SJCRH30 (cell line): ENCODE measurements around the gene RAI1. TPM values are rescaled to one million over a fixed set of nuclear protein-coding genes. Genes with fewer than 3 reads are reported as not detected.

Experiments
- DNase-seq, 2 experiments: peaks; one replicate each; pipeline ENCODE4 v3.0.0-alpha.2; 2015 to 2020
- H3K27ac ChIP-seq: fragments of 250-450 bp; sonication (Bioruptor Pico); 2 replicates; pipeline ENCODE4 v1.5.1; 2020; ENCODE audit warnings: mild to moderate bottlenecking, moderate library complexity
- H3K27me3 ChIP-seq: fragments of 250-450 bp; sonication (Bioruptor Pico); 2 replicates; pipeline ENCODE4 v1.5.1; 2020; ENCODE audit warnings: mild to moderate bottlenecking, moderate library complexity
- H3K36me3 ChIP-seq: fragments of 250-450 bp; sonication (Bioruptor Pico); 2 replicates; pipeline ENCODE4 v1.5.1; 2020; ENCODE audit warnings: mild to moderate bottlenecking, moderate library complexity
- H3K4me1 ChIP-seq: fragments of 250-450 bp; sonication (Bioruptor Pico); 2 replicates; pipeline ENCODE4 v1.5.1; 2020; ENCODE audit warnings: mild to moderate bottlenecking, moderate library complexity
- H3K4me3 ChIP-seq: fragments of 250-450 bp; sonication (Bioruptor Pico); 2 replicates; pipeline ENCODE4 v1.5.1; 2020; ENCODE audit warnings: mild to moderate bottlenecking, moderate library complexity
- H3K9me3 ChIP-seq: fragments of 250-450 bp; sonication (Bioruptor Pico); replicated peaks from 2 replicates; pipeline ENCODE4 v1.5.1; 2020; ENCODE audit warnings: mild to moderate bottlenecking, moderate library complexity
- total RNA-seq: library from RNA; depleted of rRNA; stranded (reverse); fragments of >200 nt; shearing (Covaris generic); gene quantifications from 2 replicates; pipeline ENCODE4 v1.2.3, GENCODE V29; 2014

RAI1 gene
- total RNA-seq, 1 experiment from 2014 or later, result 72.2 TPM

DNA sequence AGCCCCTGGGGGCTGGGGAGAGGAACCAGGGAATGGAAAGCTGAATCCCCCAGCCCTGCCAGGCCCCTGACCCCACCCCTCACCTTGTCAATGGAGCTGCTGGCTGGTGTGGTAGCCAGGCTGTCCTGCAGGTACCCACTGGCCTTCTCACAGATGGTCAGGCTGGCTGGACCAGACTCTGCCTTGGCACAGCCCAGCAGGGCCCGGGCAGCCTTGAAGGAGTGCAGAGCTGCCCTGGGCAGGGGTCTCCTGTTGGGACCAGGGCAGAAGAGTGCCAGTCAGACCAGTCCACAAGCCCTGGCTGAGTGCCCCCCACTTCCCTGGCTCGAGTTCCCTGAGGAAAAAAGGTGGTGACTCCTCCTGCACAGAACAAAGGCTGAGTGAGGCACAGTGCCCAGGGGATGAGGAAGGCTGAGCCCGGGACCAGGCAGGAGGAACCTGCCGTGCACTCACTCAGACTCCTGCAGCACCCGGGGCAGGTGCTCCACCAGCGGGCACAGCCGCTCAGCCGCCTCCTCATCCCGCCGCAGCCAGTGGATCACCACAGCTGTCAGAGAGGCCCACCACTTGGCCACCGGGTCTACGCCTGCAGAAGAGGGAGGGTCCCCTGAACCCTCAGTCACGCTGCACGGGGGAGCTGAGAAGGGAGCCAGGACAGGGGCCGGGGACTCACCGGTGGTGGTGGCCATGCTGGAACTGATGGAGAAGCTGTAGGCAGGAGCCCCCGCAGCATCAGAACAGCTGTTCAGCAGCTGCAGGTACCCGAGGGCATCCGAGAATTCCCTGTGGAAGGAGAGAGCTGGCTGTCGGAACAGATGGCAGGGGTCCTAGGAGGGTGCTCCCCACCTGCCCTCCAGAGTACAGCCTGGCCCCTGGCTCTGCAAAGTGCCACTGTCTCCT, 133.2 kb downstream of the RAI1 start:
- H3K4me1 ChIP-seq, result peaks cover 29% of the 10 kb centered on the region
- peak; percentile 93 to 95 for DNase-seq

DNA sequence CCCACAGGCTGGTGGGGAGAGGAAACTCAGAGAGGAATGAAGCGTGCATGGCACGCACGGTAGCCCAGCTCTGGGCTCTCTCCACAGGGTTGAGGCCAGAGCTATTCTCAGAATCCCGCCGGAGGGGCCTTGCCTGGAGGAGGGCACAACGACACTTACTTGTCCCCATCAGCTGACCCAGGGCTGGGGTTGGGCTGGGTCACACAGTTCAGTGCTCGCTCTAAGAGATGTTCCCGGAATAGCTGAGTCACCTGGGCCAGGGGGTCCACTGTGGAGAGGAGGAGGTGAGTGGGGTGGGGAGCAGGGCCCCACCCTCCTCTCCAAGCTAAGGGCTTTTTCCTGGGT, 133.8 kb downstream of the RAI1 start:
- Histone ChIP-seq H3K27me3 (no peaks in the 10 kb centered on the region), H3K36me3 (peaks cover 17% of the 10 kb centered on the region), H3K4me1 (peaks cover 35% of the 10 kb centered on the region), H3K9me3 (no peaks in the 10 kb centered on the region), H3K4me3 (no peak overlapping the region), H3K27ac (no peak overlapping the region)
- DNase-seq, result no peak

More for the DNA sequence above, 133.2 kb downstream of the RAI1 start:
- Histone ChIP-seq H3K36me3 (peaks cover 17% of the 10 kb centered on the region), H3K4me3 (no peak overlapping the region), H3K9me3 (no peaks in the 10 kb centered on the region), H3K27me3 (no peaks in the 10 kb centered on the region), H3K27ac (no peak overlapping the region)

DNA sequence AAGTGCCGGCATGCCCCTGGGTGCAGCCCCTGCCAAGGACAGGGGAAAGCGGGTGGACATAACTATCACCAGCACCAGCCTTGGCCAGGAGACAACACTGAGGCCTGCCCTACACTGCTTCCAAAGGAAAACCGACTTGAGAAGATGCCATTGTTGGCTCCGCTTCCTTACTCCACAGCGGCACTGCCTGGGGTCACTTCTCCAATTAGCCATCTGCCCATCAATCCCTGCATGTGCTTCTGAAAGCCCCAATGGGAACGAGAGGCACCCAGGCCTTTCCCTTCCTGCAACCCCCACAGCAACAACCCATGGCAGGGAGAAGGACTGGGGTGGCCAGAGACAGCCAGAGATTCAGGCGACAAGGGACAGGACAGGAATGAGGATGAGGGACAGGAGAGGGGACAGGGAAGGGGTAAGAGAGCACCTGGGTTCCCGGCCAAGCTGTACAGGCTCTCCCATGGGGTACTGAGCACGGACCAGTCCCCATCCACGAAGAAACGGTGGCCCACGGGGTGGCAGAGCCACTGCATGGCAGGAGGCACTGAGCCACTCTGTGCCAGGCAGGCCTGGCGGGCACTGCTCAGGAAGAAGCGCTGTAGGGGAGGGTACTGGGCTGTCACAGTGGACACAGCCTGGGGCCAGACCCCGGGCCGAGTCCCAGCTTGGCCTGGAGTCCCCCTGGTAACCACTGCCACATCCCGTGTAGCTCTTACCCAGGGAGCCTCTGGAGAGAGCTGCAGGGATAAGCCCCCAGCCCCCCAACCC, 134.4 kb downstream of the RAI1 start:
- Histone ChIP-seq H3K27ac (no peak overlapping the region), H3K4me1 (peaks cover 36% of the 10 kb centered on the region)

DNA sequence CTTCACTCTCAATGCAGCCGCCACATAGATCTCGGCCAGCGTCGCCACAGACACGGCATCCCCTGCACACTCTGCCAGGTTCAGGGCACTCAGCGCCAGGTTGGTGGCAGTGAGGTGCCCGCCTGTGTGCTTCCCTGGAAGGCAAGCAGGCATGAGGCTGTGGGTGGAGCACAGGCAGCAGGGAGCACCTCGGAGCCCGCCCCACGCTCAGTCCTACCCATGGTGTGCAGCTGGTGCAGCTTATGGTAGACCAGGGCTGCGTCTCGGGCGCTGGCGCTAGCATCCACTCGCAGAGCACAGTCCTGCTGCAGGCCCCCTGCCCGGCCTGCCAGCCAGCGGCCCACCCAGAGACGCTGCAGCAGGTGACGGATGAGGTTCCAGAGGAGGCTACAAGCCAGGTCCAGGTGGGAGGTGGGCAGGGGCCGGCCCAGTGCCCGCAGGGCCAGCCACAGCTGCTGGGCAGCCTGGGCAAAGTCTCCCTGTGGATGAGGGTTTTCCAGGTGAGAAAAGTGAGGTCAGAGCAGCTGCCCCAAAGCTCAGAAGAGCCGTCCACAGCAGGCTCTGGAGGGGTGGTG, 135.1 kb downstream of the RAI1 start:
- Histone ChIP-seq H3K27me3 (no peaks in the 10 kb centered on the region), H3K4me3 (no peak overlapping the region), H3K27ac (no peak overlapping the region), H3K36me3 (peaks cover 6% of the 10 kb centered on the region), H3K4me1 (peaks cover 36% of the 10 kb centered on the region), H3K9me3 (no peaks in the 10 kb centered on the region)
- no peak for DNase-seq

More for the DNA sequence above, 134.4 kb downstream of the RAI1 start:
- no peak overlapping the region for H3K4me3 ChIP-seq
- H3K36me3 ChIP-seq, result peaks cover 11% of the 10 kb centered on the region
- H3K27me3 ChIP-seq, result no peaks in the 10 kb centered on the region
- H3K9me3 ChIP-seq, result no peaks in the 10 kb centered on the region
- DNase-seq, result no peak

DNA sequence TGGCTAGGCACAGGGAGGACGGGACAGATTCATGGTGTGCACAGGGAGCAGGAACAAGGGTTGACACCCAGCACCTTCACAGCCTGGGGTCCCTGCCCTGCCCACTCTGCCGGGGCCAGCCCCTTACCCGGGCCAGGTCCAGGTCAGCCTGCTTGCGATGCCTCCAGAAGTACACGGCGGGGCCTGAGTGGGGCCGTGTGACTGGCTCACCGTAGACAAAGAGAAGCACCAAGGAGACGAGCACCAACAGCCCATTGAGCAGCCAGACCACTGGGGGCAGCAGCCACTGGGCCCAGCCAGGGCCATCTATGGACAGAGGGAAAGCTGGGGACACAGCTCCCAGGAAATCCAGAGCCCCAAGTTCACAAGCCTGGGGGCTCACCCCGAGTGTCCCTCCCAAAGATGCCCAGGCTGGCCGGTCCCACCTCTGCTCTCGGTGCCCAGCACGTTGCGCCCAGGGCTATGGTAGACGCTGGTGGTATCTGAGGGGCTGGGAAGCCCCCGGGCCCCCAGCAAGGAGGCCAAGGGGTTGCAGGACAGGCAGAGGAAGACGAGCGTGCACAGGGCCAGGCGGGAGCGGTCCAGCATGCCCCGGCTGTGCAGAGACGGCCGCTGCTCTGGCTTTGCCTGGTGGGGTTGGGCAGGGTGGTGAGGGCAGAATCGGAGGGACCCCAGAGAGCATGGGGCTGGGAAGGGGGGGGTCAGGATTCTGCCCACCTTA, 135.7 kb downstream of the RAI1 start:
- peaks cover under 1% of the 10 kb centered on the region for H3K36me3 ChIP-seq
- DNase-seq, result no peak
- H3K4me3 ChIP-seq, result no peak overlapping the region
- no peaks in the 10 kb centered on the region for H3K27me3 ChIP-seq
- H3K27ac ChIP-seq, result no peak overlapping the region
- peaks cover 34% of the 10 kb centered on the region for H3K4me1 ChIP-seq
- no peaks in the 10 kb centered on the region for H3K9me3 ChIP-seq

DNA sequence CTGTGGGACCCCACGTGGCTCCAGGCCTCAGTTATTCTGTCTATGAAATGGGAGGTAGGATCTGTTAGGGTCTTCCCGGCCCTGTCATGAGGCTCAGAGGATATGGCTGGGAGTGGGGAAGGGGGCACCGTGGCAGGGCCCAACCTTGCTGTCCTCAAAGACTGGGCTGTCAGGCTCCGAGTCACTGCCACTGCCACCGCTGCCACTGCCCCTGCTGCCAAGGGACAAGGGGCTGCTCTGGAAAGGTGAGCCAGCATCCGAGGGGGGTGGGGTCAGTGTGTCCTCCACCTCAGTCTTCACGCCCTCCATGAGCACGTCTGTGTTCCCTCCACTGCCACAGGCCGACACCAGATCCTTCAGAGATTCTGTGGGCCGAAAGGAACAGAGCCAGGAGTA, 136.3 kb downstream of the RAI1 start:
- Histone ChIP-seq H3K4me1 (peaks cover 32% of the 10 kb centered on the region), H3K27me3 (no peaks in the 10 kb centered on the region), H3K27ac (no peak overlapping the region), H3K9me3 (no peaks in the 10 kb centered on the region), H3K36me3 (no peaks in the 10 kb centered on the region), H3K4me3 (no peak overlapping the region)
- DNase-seq, result no peak

DNA sequence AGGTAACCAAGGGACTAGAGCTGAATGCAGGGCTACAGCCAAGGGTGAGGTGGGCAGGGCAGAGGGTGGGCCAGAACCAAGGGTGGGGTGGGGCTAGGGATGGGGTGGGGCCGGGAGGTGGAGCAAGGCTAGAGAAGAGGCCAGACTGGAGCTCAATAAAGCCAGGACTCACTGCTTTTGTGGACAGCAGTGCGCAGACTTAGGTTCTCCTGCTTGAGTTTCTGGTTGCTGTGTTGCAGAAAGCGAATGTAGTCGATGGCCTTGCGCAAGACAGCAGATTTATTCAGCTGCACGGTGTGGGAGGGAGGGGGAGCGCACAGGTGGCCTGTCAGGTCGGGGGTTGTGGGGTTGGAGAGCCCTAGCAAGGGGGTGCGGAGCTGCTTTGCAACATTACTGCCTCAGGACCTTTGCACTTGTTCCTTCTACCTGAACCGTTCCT, 136.8 kb downstream of the RAI1 start:
- Histone ChIP-seq H3K4me3 (no peak overlapping the region), H3K27me3 (no peaks in the 10 kb centered on the region), H3K4me1 (peaks cover 38% of the 10 kb centered on the region), H3K27ac (no peak overlapping the region), H3K9me3 (no peaks in the 10 kb centered on the region), H3K36me3 (no peaks in the 10 kb centered on the region)
- DNase-seq, result peak; percentile 81 to 86

DNA sequence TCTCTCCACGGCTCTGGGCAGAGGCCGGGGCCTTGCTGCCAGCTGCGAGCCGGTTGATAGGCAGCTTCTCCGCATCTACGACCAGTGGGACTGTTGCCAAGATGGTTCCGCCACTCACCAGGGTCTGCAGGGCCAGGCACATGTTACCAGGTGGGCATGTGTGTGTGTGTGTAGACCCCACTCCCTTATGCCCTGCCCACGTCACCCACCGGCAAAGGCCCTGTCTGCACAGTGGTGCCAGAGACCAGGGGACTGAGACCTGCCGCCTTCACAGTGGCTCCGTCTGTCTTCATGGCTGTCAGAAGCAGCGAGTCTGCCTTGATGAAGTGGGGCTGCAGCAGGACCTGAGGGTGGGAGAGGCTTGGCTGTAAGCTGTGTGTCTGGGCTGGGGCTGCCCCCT, 137.9 kb downstream of the RAI1 start:
- DNase-seq, result no peak
- no peaks in the 10 kb centered on the region for H3K27me3 ChIP-seq
- no peak overlapping the region for H3K27ac ChIP-seq
- peaks cover 35% of the 10 kb centered on the region for H3K4me1 ChIP-seq
- no peaks in the 10 kb centered on the region for H3K9me3 ChIP-seq
- no peak overlapping the region for H3K4me3 ChIP-seq
- no peaks in the 10 kb centered on the region for H3K36me3 ChIP-seq

DNA sequence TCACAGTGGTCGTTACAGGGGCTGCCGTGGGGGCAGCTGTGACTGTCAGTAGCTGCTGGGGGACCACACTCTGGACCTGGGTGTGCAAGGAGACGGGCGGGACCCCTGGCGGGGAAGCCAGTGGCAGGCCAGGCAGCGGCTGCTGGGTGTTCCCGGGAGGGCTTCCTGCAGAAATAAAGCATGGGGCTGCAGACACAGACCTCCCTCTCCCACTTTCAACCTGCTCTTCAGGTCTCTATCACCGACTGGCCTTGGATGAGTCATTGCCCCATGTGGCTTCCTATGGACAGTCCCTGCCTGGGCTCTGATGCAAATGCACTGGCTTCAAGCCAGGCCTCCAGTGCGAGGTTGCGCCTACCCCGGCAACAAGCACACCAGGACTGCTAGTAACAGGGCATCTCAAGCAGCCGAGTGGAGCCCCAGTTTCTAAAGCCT, 138.3 kb downstream of the RAI1 start:
- DNase-seq, result peak; percentile 91 to 92
- Histone ChIP-seq H3K9me3 (no peaks in the 10 kb centered on the region), H3K36me3 (no peaks in the 10 kb centered on the region), H3K4me3 (no peak overlapping the region), H3K27me3 (no peaks in the 10 kb centered on the region), H3K27ac (no peak overlapping the region), H3K4me1 (peaks cover 35% of the 10 kb centered on the region)

DNA sequence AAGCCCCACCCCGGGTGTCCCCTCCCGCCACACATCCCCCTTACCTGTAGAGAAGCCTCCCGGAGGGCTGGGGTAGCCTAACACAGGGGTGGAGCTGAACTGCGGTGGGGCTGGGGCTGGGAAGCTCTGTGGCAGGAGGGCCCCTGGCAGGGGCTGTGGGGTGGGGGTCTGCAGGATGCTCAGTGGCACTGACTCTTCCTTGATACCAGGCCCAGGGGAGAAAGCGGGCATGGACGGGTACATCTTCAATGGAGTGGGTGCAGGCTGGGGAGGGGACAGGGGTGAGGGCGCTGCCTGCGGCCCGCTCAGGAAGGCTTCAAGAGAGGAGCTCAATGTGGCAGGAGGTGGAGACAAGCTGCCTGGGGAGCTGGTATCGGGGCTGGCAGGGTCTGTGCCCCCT, 138.8 kb downstream of the RAI1 start:
- peaks cover 35% of the 10 kb centered on the region for H3K4me1 ChIP-seq

DNA sequence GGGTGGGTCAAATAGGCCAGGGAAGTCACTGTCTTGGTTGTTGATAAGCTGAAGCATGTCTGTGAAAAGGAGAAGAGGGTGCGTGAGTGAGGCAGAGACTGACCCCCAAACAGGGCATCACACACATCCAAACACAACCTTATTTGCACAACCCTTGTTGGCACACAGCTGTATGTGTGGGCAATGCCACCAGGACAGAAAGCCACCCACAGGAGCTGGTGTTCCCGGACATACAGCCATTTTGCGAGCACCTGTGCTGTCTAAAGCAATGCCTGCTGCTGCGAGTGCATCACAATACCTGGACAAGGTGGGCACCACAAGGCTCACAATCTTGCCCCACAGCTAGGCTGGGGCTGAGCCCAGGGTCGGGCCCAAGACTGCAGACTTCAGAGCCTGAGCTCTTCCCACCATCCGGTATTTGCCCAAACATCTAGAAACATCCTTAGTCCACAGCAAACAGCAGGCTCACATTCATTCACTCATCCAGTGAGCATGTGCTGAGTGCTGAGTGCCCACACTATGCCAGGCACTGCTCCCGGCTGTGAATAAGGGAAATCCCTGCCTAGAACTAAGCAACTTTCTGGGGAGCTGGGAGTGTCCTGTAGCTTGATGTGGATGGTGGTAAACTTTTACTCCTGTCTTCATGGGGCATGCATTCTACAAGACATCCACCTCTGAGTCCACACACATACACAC, 139.4 kb downstream of the RAI1 start:
- H3K27ac ChIP-seq, result no peak overlapping the region
- H3K36me3 ChIP-seq, result no peaks in the 10 kb centered on the region
- no peaks in the 10 kb centered on the region for H3K27me3 ChIP-seq
- no peak overlapping the region for H3K4me3 ChIP-seq
- peaks cover 30% of the 10 kb centered on the region for H3K4me1 ChIP-seq
- no peaks in the 10 kb centered on the region for H3K9me3 ChIP-seq
- no peak for DNase-seq

More for the DNA sequence above, 138.8 kb downstream of the RAI1 start:
- Histone ChIP-seq H3K9me3 (no peaks in the 10 kb centered on the region), H3K4me3 (no peak overlapping the region), H3K36me3 (no peaks in the 10 kb centered on the region), H3K27ac (no peak overlapping the region), H3K27me3 (no peaks in the 10 kb centered on the region)
- no peak for DNase-seq

DNA sequence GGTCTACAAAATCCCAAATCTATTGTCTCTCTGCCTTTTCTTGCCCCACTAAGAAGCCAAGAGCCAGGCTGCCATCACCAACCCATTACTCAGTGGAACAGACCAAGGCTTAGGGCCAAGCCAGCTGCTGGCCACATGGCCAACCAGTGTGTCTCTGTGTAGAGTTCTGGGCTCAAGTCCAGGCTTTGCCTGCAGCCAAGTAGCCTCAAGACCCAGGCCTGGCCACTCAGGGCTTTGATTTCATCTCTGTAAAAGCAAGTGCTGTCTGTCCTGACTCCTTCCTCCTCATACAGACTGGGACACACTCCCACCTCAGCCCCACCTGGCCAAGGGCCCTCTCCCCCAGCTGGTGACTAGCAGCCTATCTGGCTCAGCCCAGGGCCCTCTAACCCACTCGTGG, 140.9 kb downstream of the RAI1 start:
- Histone ChIP-seq H3K4me3 (no peak overlapping the region), H3K27ac (no peak overlapping the region), H3K4me1 (peaks cover 33% of the 10 kb centered on the region), H3K27me3 (no peaks in the 10 kb centered on the region), H3K9me3 (no peaks in the 10 kb centered on the region), H3K36me3 (no peaks in the 10 kb centered on the region)
- DNase-seq, result no peak

DNA sequence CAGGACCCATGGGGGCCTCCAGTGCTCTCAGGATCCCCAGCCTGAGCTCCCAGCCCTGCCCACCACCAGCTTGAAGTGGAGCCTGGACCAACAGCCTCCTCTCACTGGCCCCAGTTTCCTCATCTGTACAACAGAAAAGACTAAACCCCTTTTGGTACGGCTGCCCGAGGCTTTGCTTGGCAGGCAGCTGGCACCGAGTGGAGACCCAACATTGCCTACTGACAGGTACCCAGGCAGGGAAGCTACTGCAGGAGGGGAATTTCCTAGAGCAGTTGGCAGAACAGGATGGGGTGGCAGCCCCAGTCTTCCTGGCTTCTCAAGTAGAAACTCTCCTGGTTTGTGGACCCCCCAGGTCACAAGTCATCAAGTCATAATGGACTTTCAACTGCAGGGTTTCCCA, 141.4 kb downstream of the RAI1 start:
- Histone ChIP-seq H3K4me3 (no peak overlapping the region), H3K36me3 (no peaks in the 10 kb centered on the region), H3K27ac (no peak overlapping the region)

More for the DNA sequence above, 141.4 kb downstream of the RAI1 start:
- no peak for DNase-seq
- H3K9me3 ChIP-seq, result no peaks in the 10 kb centered on the region
- no peaks in the 10 kb centered on the region for H3K27me3 ChIP-seq
- peaks cover 35% of the 10 kb centered on the region for H3K4me1 ChIP-seq
